TTC549 (cell line): ENCODE results near the gene PROSER3.

Experiments used
- FAIRE-seq: peaks from 2 replicates; lab custom pipeline; 2012; peaks lifted over from hg19 to GRCh38; lab: Jason Lieb, UNC

Gene PROSER3

DNA sequence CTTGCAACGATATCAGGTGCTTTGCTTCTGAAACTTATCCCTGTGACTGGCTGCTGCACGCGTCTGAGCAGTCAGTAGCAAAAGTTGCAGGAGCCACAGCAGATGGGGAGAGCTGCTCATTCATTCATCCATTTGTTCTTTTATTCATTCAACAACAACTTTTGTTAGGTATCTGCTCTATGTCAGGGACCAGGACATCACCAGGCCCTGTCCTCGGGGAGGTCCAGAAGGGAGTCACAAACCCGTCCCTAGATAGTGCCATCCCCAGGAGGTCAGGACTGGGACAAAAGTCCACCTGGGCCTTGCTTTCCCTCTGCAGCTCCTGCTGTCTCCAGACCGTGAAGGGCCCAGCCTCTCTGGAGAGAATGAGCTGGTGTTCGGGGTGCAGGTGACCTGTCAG lies 20.0 kb downstream of the PROSER3 start:
- FAIRE-seq, result no peak

- FAIRE-seq, result no peak
Measured at GRCh38 chr19:35779033-35779432, 21.1 kb downstream of the PROSER3 start.

DNA sequence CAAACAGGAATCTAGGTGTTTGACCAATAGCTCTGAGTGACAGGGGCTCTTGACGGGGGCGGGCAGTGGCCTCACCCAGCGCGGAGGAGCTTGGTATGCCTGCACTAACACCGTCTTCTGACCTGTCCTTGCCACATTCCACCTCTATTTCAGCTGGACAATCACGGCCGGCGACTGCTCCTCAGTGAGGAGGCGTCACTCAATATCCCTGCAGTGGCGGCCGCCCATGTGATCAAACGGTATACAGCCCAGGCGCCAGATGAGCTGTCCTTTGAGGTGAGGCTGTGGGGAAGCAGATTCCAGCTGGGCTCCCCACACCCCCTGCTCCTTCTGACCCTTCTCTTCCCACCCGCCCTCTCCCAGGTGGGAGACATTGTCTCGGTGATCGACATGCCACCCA lies 22.1 kb downstream of the PROSER3 start:
- FAIRE-seq, result no peak

DNA sequence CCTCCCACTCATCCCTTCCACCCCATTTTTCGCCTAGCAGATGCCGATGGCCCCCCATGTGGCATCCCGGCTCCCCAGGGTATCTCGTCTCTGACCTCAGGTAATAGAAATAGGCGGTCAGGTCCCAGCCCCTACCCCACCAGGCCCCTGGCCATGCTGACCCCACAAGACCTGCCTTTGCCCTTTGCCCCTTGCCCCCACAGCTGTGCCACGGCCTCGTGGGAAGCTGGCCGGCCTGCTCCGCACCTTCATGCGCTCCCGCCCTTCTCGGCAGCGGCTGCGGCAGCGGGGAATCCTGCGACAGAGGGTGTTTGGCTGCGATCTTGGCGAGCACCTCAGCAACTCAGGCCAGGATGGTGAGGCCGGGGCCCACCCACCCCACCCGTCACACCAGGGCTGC lies 22.7 kb downstream of the PROSER3 start:
- no peak for FAIRE-seq

GRCh38 chr19:35781650-35782049 lies 23.7 kb downstream of the PROSER3 start:
- no peak for FAIRE-seq

DNA sequence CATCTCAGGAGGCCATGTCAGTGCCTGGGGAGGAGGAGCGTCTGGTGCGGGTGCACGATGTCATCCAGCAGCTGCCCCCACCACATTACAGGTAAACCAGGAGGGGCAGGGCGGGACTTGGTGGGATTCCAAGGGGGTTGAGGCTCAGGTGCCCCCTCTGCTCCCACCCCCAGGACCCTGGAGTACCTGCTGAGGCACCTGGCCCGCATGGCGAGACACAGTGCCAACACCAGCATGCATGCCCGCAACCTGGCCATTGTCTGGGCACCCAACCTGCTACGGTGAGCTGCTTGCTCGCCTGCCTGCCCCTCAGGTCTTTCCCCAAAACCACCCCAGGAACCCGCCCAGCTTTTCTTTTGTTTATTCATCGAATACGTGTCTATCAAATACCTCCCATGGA lies 24.6 kb downstream of the PROSER3 start:
- FAIRE-seq, result no peak

GRCh38 chr19:35783469-35784434 lies 25.8 kb downstream of the PROSER3 start:
- FAIRE-seq, result no peak

- no peak for FAIRE-seq
Measured at GRCh38 chr19:35784503-35785338, 26.7 kb downstream of the PROSER3 start.

GRCh38 chr19:35785339-35785627 lies 27.3 kb downstream of the PROSER3 start:
- no peak for FAIRE-seq

DNA sequence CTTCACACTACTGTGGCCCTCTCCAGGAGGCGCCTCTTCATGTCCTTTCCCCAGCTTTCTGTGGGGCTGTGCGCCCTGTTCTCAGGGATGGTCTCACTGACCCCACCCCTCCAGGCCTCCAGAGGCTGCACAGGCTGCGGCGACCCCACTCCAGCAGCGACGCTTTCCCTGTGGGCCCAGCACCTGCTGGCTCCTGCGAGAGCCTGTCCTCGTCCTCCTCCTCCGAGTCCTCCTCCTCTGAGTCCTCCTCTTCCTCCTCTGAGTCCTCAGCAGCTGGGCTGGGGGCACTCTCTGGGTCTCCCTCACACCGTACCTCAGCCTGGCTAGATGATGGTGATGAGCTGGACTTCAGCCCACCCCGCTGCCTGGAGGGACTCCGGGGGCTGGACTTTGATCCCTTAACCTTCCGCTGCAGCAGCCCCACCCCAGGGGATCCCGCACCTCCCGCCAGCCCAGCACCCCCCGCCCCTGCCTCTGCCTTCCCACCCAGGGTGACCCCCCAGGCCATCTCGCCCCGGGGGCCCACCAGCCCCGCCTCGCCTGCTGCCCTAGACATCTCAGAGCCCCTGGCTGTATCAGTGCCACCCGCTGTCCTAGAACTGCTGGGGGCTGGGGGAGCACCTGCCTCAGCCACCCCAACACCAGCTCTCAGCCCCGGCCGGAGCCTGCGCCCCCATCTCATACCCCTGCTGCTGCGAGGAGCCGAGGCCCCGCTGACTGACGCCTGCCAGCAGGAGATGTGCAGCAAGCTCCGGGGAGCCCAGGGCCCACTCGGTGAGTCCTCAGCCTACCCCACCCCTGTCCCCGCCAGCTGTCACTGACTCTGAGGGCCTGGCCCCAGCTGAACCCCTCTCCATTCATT lies 28.6 kb downstream of the PROSER3 start:
- FAIRE-seq, result no peak

DNA sequence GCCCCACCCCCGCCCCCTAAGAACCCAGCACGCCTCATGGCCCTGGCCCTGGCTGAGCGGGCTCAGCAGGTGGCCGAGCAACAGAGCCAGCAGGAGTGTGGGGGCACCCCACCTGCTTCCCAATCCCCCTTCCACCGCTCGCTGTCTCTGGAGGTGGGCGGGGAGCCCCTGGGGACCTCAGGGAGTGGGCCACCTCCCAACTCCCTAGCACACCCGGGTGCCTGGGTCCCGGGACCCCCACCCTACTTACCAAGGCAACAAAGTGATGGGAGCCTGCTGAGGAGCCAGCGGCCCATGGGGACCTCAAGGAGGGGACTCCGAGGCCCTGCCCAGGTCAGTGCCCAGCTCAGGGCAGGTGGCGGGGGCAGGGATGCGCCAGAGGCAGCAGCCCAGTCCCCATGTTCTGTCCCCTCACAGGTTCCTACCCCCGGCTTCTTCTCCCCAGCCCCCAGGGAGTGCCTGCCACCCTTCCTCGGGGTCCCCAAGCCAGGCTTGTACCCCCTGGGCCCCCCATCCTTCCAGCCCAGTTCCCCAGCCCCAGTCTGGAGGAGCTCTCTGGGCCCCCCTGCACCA lies 29.3 kb downstream of the PROSER3 start:
- FAIRE-seq, result no peak

DNA sequence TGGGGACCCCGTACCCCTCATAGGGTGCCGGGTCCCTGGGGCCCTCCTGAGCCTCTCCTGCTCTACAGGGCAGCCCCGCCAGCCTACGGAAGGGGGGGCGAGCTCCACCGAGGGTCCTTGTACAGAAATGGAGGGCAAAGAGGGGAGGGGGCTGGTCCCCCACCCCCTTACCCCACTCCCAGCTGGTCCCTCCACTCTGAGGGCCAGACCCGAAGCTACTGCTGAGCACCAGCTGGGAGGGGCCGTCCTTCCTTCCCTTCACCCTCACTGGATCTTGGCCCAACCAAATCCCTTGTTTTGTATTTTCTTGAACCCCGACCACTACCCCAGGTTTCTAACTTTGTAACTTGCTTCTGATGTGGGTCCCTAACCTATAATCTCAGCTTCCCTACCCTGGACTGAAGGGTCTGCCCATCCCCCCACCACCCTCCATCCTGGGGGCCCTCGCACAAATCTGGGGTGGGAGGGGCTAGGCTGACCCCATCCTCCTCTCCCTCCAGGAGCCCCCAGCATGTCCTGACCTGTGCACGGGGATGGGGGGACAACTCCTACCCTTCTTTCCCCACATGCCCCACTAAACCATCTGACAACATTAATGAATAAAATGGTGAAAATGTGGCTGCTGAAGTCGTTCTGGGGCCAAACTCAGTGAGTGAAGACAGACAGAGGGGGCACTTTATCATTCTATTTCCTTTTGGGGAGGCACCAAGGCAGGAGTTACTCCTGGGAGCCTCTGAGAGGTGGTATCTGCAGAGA lies 30.4 kb downstream of the PROSER3 start:
- no peak for FAIRE-seq

DNA sequence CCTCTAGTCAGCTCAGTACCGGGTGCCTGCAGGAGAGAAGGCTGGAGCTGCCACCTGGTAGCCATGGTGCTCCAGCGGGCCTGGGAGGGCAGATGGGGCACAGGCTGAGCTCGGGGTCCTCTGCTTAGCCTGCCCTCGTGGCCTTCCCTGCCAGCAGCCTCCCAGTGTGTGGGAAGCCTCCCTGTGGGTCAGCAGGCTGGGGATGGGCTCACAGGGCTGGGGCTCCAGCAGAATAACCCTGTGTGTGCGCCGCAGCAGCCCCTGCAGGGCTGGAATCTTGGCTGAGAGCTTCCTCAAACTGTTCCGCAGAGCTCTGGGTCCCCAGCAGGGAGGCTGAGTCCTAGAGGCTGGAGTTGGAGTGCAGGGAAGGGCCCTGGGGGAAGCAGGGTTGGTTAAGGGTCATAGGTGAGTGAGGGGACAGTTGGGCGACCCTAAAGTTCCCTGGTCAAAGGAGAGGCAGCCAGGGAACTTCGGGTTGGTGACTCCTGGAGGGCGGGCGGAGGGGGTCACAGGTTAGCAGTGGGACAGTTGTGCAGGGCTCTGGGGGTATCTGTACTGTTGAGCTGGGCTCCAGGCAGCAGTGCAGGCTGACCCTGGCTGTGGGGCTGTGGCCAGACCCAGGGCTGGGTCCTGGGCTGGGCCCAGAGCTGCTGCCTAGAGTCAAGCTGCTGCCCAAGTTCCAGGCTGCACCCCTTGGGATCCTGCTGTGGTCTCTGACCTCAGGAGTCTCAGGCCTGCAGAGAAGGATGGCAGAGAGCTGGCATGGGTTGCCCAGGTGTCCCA lies 31.4 kb downstream of the PROSER3 start:
- FAIRE-seq, result no peak

GRCh38 chr19:35789978-35790944 lies 32.3 kb downstream of the PROSER3 start:
- FAIRE-seq, result no peak

DNA sequence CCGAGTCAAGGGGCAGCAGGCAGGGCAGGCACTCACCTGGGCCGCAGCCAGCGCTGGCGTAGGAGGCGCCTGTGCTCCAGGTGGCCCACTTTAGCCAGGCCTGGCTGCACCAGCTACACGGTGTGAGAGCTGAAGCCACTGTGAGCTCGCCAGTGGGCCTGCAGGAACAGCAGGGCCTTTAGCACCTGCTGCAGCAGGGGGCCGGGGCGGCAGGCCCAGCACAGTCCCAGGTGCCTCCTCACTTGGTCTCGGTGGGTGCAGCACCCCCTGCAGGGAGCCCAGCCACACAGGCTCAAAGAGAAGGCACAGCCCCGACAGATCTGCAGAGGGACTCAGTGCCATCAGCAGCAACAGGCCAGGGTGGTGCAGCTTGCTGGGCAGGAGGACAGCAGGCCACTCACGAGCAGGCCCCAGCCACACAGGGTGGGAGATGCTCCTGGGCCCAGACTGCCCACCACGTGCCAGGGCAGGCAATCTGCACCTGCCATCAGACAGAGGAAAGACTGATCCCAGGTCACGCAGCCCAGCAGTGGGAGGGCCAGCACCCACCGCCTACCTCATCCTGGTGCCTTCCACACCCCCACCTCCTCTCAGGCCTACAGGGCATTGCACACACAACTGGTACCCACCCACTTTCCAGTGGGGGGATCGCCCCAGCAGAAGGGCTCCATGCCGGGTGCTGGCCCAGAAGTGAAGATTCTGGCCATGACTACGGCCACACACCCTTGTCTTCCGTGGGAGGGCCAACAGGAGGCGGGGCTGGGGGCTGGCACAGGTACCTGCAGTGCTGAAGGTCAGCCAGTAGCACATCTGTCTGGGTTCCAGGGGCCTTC lies 33.2 kb downstream of the PROSER3 start:
- FAIRE-seq, result no peak

DNA sequence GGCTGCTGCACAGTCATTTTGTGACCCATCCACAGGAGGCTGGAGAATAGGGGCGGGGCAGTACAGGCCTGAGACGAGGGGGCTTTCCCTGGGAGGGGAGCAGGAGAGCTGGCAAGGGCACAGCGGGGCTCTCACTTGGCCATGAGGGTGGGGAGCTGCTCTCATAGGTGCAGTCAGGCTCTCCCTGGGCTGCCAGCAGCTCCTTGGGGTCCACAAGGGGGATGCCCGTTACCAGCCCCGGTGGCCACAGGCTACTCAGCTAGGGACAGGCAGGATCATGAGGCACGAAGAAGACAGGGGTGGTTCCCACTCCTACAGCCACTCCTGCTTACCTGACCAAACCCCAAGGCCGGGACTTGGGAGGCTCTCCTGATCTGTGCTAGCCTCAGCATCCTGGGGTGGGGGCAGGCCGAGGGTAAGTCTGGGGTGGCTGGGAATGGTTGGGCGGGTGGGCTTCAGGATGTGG lies 33.9 kb downstream of the PROSER3 start:
- FAIRE-seq, result no peak

GRCh38 chr19:35792312-35792711 lies 34.3 kb downstream of the PROSER3 start:
- FAIRE-seq, result no peak

DNA sequence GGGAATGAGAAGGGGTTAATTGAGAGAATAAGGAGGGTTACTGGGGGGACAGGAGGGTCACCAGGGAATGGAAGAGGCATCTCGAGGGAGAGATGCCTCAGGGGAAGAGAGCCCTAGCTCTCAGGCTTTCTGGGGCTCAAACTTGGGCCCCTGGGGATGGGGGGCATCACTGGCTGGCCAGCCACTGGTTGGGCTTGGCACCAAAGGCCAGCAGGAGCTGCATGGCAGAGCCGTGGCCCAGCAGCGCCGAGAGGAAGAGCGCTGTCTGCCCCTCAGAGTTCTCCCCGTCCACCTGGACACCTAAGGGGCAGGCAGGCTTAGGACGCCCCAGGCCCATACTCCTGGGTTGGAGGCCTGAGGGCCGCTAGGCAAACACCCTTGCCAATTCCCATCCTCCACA lies 34.9 kb downstream of the PROSER3 start:
- no peak for FAIRE-seq
